GM19035 (cell line): ENCODE measurements around the gene COPE.
"Not testable (repeated sequence)": the region's sequence is repeated elsewhere in the genome, so short reads cannot be mapped to it uniquely, and the experiment has no call there.

Source experiments
- ATAC-seq: cut with Tn5 transposase; IDR thresholded peaks from one replicate; pipeline ENCODE4 v1.9.1; 2021; ENCODE audit not compliant: unreplicated experiment

The COPE gene

GRCh38 chr19:18908917-18909619 lies 10.1 kb downstream of the COPE start:
- ATAC-seq, result no peak

GRCh38 chr19:18906605-18907519 lies 12.3 kb downstream of the COPE start:
- ATAC-seq, result no peak

GRCh38 chr19:18905513-18906236 lies 13.5 kb downstream of the COPE start:
- no peak for ATAC-seq

GRCh38 chr19:18905058-18905456 lies 14.1 kb downstream of the COPE start:
- ATAC-seq, result no peak

- no peak for ATAC-seq
These were observed 14.7 kb downstream of the COPE start for GRCh38 chr19:18904334-18905057.

GRCh38 chr19:18903156-18904037 lies 15.8 kb downstream of the COPE start:
- ATAC-seq, result no peak

GRCh38 chr19:18902519-18902918 lies 16.7 kb downstream of the COPE start:
- ATAC-seq, result not testable (repeated sequence)

- ATAC-seq, result no peak
These were observed 17.7 kb downstream of the COPE start for GRCh38 chr19:18901491-18901890.

GRCh38 chr19:18900700-18901481 lies 18.3 kb downstream of the COPE start:
- ATAC-seq, result no peak

- ATAC-seq, result no peak
These were observed 19.3 kb downstream of the COPE start for GRCh38 chr19:18899624-18900560.

GRCh38 chr19:18898607-18899408 lies 20.4 kb downstream of the COPE start:
- no peak for ATAC-seq

GRCh38 chr19:18898081-18898606 lies 21.0 kb downstream of the COPE start:
- ATAC-seq, result no peak

- no peak for ATAC-seq
These were observed 21.8 kb downstream of the COPE start for GRCh38 chr19:18897094-18898029.

GRCh38 chr19:18896421-18896841 lies 22.8 kb downstream of the COPE start:
- no peak for ATAC-seq

- ATAC-seq, result no peak
These were observed 23.3 kb downstream of the COPE start, which contains the start of gene CERS1 for GRCh38 chr19:18895824-18896341. Gene CERS1, minus strand, starts transcription at chr19:18896158. Its CDS starts 86 bp downstream, at chr19:18896072.
